Keratinocyte (primary cell): ENCODE data around the gene PTPRB.

Source experiments
- EZH2 ChIP-seq: IDR thresholded peaks from one replicate; pipeline ENCODE4 v1.6.1; 2012; ENCODE audit warnings: inconsistent platforms, mild to moderate bottlenecking, low read length, moderate library complexity
- TF ChIP-seq, protein P1 (sequence below), 3 experiments: IDR thresholded peaks in 1 of 3; conservative IDR thresholded peaks in 1 of 3; optimal IDR thresholded peaks in 1 of 3; 2 replicates in 2 of 3; 3 replicates in 1 of 3; pipeline versions ENCODE3 to v1.5.1; 2011; ENCODE audit warnings: low read length in 3 of 3, mild to moderate bottlenecking in 3 of 3, moderate library complexity in 2 of 3, control low read depth in 1 of 3, inconsistent platforms in 1 of 3; ENCODE audit not compliant: insufficient read depth in 2 of 3; ENCODE audit errors: extremely low read depth in 1 of 3

GRCh38 chr12:70529647-70530046 lies 107.6 kb downstream of the PTPRB start:
- TF ChIP-seq, protein P1, sequence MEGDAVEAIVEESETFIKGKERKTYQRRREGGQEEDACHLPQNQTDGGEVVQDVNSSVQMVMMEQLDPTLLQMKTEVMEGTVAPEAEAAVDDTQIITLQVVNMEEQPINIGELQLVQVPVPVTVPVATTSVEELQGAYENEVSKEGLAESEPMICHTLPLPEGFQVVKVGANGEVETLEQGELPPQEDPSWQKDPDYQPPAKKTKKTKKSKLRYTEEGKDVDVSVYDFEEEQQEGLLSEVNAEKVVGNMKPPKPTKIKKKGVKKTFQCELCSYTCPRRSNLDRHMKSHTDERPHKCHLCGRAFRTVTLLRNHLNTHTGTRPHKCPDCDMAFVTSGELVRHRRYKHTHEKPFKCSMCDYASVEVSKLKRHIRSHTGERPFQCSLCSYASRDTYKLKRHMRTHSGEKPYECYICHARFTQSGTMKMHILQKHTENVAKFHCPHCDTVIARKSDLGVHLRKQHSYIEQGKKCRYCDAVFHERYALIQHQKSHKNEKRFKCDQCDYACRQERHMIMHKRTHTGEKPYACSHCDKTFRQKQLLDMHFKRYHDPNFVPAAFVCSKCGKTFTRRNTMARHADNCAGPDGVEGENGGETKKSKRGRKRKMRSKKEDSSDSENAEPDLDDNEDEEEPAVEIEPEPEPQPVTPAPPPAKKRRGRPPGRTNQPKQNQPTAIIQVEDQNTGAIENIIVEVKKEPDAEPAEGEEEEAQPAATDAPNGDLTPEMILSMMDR (optimal IDR thresholded peaks at IDR 0.05 in 1 of 3, IDR thresholded peaks at IDR 0.05 in 1 of 3, conservative IDR thresholded peaks at IDR 0.05 in 1 of 3; ENCODE audit: extremely low read depth in 1 of 3, insufficient read depth in 2 of 3, low read length in 3 of 3), result no peak
- no peak for TF ChIP-seq EZH2
